B cell (primary cell): ENCODE results near the gene DROSHA.

Experiments used
- EZH2 ChIP-seq: IDR thresholded peaks from 2 replicates; pipeline ENCODE4 v1.6.1; 2012; ENCODE audit warnings: borderline replicate concordance, low read depth, mild to moderate bottlenecking, moderate library complexity, low read length; ENCODE audit not compliant: insufficient read depth, poor library complexity, severe bottlenecking
- TF ChIP-seq, protein P1 (sequence below): fragments of 200-600 bp; IDR thresholded peaks from one replicate; pipeline ENCODE4 v1.8.0; 2022; ENCODE audit warnings: antibody characterized with exemption, mild to moderate bottlenecking

GRCh38 chr5:31511305-31511704 is 20.6 kb downstream of the DROSHA start:
- TF ChIP-seq, protein P1, sequence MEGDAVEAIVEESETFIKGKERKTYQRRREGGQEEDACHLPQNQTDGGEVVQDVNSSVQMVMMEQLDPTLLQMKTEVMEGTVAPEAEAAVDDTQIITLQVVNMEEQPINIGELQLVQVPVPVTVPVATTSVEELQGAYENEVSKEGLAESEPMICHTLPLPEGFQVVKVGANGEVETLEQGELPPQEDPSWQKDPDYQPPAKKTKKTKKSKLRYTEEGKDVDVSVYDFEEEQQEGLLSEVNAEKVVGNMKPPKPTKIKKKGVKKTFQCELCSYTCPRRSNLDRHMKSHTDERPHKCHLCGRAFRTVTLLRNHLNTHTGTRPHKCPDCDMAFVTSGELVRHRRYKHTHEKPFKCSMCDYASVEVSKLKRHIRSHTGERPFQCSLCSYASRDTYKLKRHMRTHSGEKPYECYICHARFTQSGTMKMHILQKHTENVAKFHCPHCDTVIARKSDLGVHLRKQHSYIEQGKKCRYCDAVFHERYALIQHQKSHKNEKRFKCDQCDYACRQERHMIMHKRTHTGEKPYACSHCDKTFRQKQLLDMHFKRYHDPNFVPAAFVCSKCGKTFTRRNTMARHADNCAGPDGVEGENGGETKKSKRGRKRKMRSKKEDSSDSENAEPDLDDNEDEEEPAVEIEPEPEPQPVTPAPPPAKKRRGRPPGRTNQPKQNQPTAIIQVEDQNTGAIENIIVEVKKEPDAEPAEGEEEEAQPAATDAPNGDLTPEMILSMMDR: no peak
- TF ChIP-seq EZH2: no peak
